Mammary epithelial cell (primary cell): ENCODE data around the gene SOX2.

Experiments
- EZH2 ChIP-seq: IDR thresholded peaks from 2 replicates; pipeline ENCODE4 v1.6.1; 2012; ENCODE audit warnings: low read length, inconsistent platforms, borderline replicate concordance
- TF ChIP-seq, protein P1 (sequence below), 2 donors: IDR thresholded peaks in 1 of 2; conservative IDR thresholded peaks in 1 of 2; 2 replicates each; pipeline ENCODE4 v1.5.1; 2011 to 2012; ENCODE audit warnings: inconsistent platforms in 2 of 2, low read length in 2 of 2, mild to moderate bottlenecking in 2 of 2, control low read depth in 1 of 2, low read depth in 1 of 2; ENCODE audit not compliant: insufficient read depth in 1 of 2; ENCODE audit errors: extremely low read depth in 1 of 2

- TF ChIP-seq, protein P1, sequence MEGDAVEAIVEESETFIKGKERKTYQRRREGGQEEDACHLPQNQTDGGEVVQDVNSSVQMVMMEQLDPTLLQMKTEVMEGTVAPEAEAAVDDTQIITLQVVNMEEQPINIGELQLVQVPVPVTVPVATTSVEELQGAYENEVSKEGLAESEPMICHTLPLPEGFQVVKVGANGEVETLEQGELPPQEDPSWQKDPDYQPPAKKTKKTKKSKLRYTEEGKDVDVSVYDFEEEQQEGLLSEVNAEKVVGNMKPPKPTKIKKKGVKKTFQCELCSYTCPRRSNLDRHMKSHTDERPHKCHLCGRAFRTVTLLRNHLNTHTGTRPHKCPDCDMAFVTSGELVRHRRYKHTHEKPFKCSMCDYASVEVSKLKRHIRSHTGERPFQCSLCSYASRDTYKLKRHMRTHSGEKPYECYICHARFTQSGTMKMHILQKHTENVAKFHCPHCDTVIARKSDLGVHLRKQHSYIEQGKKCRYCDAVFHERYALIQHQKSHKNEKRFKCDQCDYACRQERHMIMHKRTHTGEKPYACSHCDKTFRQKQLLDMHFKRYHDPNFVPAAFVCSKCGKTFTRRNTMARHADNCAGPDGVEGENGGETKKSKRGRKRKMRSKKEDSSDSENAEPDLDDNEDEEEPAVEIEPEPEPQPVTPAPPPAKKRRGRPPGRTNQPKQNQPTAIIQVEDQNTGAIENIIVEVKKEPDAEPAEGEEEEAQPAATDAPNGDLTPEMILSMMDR (conservative IDR thresholded peaks at IDR 0.05 in 1 of 2, IDR thresholded peaks at IDR 0.05 in 1 of 2; ENCODE audit: extremely low read depth in 1 of 2, insufficient read depth in 1 of 2, low read depth in 1 of 2, low read length in 2 of 2): no peak
- no peak for TF ChIP-seq EZH2
Observed at GRCh38 chr3:181694805-181695660, 16.7 kb upstream of the SOX2 start.
